Measurements from ENCODE around the gene SH3BP1.

- TF ChIP-seq, protein P1, sequence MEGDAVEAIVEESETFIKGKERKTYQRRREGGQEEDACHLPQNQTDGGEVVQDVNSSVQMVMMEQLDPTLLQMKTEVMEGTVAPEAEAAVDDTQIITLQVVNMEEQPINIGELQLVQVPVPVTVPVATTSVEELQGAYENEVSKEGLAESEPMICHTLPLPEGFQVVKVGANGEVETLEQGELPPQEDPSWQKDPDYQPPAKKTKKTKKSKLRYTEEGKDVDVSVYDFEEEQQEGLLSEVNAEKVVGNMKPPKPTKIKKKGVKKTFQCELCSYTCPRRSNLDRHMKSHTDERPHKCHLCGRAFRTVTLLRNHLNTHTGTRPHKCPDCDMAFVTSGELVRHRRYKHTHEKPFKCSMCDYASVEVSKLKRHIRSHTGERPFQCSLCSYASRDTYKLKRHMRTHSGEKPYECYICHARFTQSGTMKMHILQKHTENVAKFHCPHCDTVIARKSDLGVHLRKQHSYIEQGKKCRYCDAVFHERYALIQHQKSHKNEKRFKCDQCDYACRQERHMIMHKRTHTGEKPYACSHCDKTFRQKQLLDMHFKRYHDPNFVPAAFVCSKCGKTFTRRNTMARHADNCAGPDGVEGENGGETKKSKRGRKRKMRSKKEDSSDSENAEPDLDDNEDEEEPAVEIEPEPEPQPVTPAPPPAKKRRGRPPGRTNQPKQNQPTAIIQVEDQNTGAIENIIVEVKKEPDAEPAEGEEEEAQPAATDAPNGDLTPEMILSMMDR (IDR thresholded peaks at IDR 0.05): peak; percentile 67 to 91 (median 83)
- TF ChIP-seq POLR2A (IDR thresholded peaks at IDR 0.05): no peak
Measured at GRCh38 chr22:37607010-37607934, 32.2 kb upstream of the SH3BP1 start.
